ENCODE measurements around the gene KRTAP5-11.
"Not testable (repeated sequence)": the region's sequence is repeated elsewhere in the genome, so short reads cannot be mapped to it uniquely, and the experiment has no call there.

KRTAP5-11 gene

DNA sequence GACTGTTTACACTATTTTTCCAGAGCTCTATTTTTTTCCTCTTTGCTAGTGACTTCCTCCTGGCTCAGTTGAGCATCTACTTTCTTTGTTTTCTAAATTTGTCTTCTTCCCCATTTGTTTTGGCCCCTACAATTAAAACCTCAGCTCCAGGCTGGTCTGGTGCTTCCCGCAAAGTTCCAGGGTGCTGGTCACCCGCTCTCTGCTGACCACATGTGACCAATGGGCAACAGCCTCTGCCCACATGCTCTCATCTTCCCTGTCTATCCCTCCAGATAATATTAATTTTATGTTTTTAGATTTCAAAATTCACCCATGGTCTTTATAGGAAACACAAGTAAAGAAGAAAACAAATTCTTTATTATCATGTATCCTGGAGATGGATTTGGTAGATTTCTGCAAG, 294 bp upstream of the KRTAP5-11 start:
- not testable (repeated sequence) for DNase-seq (ENCODE audit: extremely low read depth in 1 of 2, low read depth in 1 of 2)

DNA sequence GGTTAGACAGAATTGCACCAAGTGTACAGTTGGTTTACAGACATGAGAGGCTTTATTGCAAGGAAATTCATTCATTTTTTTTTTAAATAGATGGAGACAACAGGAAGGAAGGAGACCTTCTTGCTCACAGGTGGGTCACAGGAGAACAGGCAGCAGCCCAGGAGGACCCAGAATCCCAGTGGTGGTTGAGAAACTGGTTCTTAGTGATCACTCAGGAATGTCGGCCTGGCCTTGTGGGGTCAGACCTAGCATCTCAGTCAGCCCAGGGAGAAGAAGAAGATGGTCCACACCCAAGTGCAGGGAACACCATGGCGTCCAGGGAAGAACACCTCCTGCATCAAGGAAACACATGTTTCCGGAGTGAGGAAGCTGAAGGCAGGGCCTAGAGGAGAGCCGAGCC, 849 bp downstream of the KRTAP5-11 start:
- no peak for DNase-seq (ENCODE audit: extremely low read depth in 1 of 2, low read depth in 1 of 2)

GRCh38 chr11:71580057-71581003, 2.3 kb downstream of the KRTAP5-11 start:
- DNase-seq (ENCODE audit: extremely low read depth in 1 of 2, low read depth in 1 of 2): no peak

GRCh38 chr11:71579513-71579912, 3.2 kb downstream of the KRTAP5-11 start:
- DNase-seq (ENCODE audit: extremely low read depth in 1 of 2, low read depth in 1 of 2): not testable (repeated sequence)

GRCh38 chr11:71577469-71578004, 5.1 kb downstream of the KRTAP5-11 start:
- DNase-seq (ENCODE audit: extremely low read depth in 1 of 2, low read depth in 1 of 2): no peak

GRCh38 chr11:71576688-71577465, 5.8 kb downstream of the KRTAP5-11 start:
- DNase-seq (ENCODE audit: extremely low read depth in 1 of 2, low read depth in 1 of 2): not testable (repeated sequence)

GRCh38 chr11:71575723-71576424, 6.8 kb downstream of the KRTAP5-11 start:
- DNase-seq (ENCODE audit: extremely low read depth in 1 of 2, low read depth in 1 of 2): no peak

GRCh38 chr11:71574418-71574817, 8.3 kb downstream of the KRTAP5-11 start:
- no peak for DNase-seq (ENCODE audit: extremely low read depth in 1 of 2, low read depth in 1 of 2)

DNA sequence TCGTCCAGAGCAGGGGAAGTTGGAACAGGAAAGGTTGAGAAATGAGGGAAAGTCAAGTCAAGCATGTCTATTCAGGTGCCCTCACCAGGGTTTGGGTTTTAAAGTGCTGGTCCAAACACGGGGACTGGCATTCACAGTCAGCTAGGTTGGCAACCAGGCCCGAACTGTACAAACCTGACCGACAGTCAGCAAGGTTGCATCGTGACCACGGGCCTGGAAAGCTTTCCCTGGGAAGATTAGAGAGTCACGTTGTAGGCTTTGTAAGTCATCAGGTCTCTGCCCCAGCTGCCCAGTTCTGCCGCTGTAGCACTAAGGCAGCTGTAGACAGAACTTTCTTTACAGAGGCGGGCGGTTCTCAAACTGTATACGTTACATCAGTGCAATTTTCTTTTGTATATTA, 9.9 kb downstream of the KRTAP5-11 start:
- DNase-seq (ENCODE audit: extremely low read depth in 1 of 2, low read depth in 1 of 2): no peak

GRCh38 chr11:71571101-71571850, 11.4 kb downstream of the KRTAP5-11 start:
- not testable (repeated sequence) for DNase-seq (ENCODE audit: extremely low read depth in 1 of 2, low read depth in 1 of 2)

GRCh38 chr11:71568704-71569349, 13.8 kb downstream of the KRTAP5-11 start:
- no peak for DNase-seq (ENCODE audit: extremely low read depth in 1 of 2, low read depth in 1 of 2)

DNA sequence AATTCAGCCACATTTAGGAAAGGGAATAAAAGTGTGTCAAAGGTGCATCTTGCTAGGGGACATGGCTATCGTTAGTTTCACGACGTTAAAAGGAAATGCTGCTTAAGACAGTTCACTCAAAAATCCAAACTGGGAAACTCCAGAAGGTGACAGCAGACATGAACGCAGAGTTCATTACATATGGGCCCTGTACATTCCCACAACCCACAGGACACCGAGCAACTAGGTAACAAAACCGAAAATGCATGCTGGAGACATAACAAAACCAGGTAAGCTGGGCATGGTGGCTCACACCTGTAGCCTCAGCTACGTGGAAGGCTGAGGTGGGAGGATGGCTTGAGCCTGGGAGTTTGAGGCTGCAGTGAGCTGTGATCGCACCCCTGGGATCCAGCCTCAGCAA, 15.0 kb downstream of the KRTAP5-11 start:
- DNase-seq (ENCODE audit: extremely low read depth in 1 of 2, low read depth in 1 of 2): not testable (repeated sequence)

GRCh38 chr11:71566626-71567599, 15.8 kb downstream of the KRTAP5-11 start:
- not testable (repeated sequence) for DNase-seq (ENCODE audit: extremely low read depth in 1 of 2, low read depth in 1 of 2)

DNA sequence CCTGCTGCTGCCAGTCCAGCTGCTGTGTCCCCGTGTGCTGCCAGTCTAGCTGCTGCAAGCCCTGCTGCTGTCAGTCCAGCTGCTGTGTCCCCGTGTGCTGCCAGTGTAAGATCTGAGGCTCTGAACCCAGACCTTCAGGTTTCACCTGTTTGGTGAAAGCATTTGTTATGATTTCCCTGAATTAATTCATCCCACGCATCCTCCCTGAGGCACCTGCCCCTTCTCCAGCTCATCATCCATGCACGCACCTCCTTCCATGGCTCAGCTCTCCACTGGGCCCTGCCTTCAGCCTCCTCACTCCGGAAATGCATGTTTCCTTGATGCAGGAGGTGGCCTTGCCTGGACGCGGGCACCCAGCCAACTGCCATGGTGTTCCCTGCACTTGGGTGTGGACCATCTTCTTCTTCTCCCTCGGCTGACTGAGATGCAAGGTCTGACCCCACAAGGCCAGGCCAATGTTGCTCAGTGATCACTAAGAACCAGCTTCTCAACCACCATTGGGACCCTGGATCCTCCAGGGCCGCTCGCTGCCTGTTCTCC, 16.5 kb downstream of the KRTAP5-11 start:
- DNase-seq (ENCODE audit: extremely low read depth in 1 of 2, low read depth in 1 of 2): no peak

GRCh38 chr11:71565263-71565662, 17.4 kb downstream of the KRTAP5-11 start, which contains the start of gene KRTAP5-10:
Gene KRTAP5-10 (plus strand): TSS chr11:71565563. CDS start chr11:71565588, 25 bp downstream.
- DNase-seq (ENCODE audit: extremely low read depth in 1 of 2, low read depth in 1 of 2): no peak

DNA sequence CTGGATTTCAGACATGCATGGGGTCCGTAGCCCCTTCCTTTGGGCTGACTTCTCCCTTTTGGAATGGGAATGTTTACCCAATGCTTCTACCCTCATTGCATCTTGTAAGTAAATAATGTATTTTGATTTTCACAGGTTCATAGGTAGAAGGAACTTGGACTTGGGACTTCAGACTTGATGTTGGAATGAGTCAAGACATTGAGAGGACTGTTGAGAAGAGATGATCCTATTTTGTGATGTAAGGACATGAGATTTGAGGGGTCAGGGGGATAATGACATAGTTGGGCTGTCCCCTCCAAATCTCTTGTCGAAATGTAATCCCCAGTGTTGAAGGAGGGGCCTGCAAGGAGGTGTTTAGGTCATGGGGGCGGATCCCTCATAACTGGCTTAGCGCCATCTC, 18.2 kb downstream of the KRTAP5-11 start:
- DNase-seq (ENCODE audit: extremely low read depth in 1 of 2, low read depth in 1 of 2): no peak

DNA sequence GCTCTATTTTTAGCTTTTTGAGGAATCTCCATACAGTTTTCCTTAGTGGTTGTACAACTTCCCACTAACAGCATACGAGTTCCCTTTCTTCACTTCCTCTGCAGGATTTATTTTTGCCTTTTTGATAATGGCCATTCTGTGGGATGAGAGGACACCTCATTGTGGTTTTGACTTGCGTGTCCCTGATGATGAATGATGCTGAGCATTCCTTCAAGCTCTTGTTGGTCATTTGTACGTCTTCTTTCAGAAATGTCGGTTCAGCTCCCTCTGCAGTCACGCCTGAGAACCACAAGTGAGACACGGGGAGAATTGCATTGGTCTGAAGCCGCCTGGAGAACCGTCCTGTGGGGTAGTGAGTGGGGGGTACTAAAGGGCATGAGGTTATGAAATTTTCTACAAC, 19.3 kb downstream of the KRTAP5-11 start:
- DNase-seq (ENCODE audit: extremely low read depth in 1 of 2, low read depth in 1 of 2): no peak

GRCh38 chr11:71562120-71562519, 20.6 kb downstream of the KRTAP5-11 start:
- no peak for DNase-seq (ENCODE audit: extremely low read depth in 1 of 2, low read depth in 1 of 2)
